Measurements from ENCODE around the gene PRPF6.
"Not testable (repeated sequence)": the region's sequence is repeated elsewhere in the genome, so short reads cannot be mapped to it uniquely, and the experiment has no call there.

PRPF6 gene

DNA sequence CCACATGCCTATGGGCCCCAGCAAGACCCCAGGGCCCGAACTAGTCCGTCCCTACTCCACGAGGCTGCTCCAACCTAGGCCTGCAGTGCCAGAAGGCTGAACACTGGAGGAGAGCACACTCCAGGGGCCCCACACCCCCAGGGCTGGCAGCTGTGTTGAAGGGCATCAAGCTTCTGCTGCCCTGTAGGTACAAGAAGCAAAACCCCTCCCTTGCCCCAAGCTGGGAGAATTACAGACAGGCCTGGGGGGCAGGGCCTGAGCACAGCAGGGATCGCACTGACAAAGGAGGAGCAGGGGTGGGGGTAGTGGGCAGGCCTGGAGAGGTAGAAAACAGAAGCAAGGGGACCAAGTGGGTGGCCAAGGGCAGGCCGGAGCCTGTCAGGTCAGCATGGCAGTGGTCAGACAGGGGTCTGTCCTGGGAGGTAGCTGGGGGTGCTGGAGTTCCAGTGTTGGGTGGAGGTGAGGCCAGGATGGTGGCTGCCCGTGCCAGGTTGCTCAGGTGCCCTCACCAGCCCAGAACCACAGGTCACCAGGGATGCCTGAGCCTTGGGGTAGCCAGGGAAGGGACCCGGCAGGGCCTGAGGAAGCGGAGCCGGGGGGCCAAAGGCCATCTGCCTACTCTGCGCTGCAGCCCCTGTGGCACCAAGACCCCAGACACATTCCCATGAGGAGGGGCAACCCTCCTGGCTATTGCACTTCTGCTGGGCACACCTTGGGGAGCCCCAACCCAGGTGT lies 21.8 kb upstream of the PRPF6 start:
- DNase-seq, result no peak

DNA sequence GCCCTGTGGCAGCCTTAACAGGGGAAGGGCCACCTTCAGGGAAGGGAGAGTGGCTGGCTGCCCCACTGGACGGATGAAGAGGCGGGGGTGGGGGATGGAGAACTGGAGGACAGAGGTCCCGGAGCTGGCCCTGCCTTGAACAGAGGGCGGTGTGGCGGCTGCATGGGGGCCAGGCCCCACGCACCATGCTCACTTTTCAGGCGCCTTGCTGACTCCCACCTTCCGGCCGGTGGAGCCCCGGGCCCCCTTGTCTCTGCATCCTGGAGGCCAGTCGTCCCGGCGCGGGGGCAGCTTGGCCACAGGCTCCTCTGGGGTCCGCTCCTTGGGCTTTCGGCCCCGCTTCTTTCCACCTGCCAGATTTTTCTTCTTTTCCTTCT lies 21.2 kb upstream of the PRPF6 start:
- no peak for DNase-seq

DNA sequence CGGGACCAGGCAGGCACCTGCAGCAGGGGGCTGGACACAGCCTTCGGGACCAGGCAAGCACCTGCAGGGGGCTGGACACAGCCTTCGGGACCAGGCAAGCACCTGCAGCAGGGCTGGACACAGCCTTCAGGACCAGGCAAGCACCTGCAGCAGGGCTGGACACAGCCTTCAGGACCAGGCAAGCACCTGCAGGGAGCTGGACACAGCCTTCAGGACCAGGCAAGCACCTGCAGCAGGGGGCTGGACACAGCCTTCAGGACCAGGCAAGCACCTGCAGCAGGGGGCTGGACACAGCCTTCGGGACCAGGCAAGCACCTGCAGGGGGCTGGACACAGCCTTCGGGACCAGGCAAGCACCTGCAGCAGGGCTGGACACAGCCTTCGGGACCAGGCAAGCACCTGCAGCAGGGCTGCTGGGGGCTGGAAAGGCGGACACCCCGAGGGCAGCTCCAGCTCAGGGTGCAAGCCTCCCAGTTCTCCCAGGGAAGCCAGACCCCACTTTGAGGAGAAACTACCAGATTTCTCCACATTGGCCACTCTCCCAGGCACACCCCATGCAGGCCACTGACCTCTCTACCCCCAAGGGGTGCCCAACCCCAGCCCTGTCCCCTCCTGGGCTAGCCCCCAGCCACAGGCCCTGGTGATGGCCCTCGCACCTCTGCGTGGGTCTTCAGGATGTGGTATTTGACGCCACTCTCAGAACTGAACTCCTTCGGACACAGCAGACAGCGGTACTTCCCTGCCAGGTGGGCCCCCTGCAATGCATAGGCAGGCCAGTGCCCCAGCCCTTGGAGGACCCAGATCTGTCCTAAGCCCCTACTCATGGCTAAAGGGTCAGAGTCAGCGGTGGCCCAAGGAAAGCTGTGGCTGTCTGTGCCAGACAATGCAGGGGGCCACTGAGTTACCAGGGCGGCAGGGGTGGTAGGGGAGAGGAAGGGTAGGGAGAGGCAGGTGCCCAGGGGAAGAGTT lies 20.0 kb upstream of the PRPF6 start:
- not testable (repeated sequence) for DNase-seq

DNA sequence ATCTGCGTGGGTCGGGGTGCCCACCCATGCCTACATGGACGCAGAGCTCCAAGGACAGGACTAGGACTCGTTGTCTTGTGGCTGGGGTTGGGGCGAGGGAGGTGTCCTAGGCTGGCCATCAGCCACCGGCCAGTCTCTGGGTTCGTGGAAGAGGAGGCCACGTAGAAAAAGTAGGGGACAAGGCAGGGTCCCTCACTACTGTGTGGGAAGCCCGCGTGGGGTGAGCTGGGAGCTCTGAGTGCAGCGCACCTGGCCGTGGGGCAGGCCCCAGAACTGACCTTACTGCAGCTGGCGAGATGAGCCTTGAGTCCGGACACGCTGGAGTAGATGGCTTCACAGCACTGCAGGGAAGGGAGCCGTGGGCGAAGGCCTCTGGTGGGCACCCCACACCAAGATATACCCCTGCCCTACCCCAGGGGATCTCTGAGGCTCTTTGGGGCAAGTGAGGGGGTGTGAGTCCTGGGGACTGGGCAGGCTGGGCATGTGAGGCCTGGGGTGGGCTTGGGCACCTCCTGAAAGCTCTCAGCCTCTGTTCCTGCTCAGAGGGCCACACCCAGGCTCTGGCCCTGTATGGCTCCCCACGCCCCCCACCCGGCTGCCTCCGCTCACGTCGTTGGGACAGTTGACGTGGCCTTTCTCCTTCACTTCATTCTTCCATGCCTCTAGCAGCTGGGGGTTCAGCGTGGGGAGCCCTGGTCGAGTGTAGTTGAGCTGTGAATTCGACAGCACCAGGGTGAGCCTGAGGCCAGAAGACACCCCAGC lies 19.1 kb upstream of the PRPF6 start:
- no peak for DNase-seq

DNA sequence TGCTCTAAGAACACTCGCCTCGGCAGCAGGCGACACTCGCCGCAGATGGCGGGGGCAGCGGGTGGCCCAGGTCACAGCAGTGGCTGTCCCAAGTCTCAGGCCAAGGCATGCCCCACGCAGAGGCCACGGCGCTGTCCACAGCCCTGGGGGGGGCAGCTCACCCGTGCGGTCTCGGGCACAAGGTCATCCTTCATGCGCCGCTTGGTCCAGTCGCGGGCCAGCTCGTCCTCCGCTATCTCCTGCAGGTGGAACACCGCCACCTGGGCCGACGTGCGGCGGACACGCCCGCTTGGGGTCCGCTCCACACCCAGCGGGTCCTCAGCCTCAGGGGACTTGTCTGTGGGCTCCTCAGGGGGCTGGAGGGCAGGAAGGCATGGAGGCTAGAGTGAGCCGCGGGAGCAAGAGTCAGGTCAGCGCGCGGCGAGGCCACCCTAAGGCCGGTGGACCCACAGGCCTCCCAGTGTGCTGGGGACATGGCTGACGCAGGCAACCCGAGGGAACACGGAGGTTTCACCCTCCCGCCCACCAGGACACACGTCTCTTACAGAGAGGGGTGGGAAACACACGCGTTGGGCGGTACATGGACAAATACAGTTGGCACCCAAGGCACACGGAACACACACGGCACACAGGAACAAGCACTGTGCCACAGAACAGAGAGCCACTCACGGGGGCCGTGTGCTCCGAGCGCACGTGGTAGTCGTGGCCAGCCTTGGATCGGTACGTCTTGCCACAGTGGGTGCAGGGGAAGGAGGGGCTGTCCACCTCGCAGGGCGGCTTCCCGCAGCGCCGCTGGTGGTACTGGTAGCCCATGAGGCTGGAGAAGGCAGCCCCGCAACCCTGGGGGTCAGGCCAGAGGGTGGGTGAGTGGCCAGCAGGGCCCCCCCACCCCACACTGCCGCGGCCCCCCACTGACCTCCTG lies 18.2 kb upstream of the PRPF6 start:
- no peak for DNase-seq

DNA sequence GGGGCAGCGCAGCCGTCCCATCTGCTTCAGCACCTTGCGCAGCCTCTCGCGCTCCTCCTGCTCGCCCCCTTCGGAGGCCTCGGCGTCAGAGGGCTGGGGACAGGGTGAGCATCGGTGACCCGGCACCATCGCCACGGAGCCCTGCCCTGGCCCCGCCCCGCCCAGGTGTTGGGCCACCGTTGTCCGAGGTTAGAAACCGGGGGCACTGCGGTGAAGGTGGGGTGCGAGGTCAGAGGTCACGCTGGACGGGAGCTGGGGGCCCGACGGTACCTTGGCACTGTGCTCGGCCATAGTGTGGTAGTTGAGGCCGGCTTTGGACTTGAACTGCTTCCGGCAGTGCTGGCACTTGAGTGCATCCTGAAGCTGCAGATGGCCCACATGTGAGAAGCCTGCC lies 17.6 kb upstream of the PRPF6 start:
- no peak for DNase-seq

DNA sequence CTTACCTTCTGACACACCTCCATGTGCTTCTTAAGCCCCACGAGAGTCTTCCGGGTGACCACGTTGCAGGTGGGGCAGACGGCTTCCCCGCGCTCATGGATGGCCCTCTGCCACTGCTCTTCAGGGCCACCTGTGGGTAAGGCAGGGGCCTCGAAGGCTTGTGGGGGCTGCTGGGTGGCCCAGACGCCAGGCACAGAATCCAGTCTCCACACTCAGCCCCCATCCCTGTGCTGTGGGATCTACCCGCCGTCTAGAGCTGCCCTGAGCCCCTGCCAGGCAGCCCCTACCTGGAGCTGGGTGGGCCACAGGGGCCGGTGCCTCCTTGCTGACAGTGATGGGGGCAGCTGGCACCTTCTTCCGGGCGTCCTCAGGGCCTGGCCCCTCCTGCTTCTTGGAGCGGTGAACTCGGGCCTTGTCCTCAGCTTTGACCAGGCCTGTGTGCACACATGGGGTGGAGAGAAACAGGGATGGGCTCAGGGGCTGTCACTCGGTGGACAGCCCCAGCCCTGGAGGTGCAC lies 17.1 kb upstream of the PRPF6 start:
- no peak for DNase-seq

DNA sequence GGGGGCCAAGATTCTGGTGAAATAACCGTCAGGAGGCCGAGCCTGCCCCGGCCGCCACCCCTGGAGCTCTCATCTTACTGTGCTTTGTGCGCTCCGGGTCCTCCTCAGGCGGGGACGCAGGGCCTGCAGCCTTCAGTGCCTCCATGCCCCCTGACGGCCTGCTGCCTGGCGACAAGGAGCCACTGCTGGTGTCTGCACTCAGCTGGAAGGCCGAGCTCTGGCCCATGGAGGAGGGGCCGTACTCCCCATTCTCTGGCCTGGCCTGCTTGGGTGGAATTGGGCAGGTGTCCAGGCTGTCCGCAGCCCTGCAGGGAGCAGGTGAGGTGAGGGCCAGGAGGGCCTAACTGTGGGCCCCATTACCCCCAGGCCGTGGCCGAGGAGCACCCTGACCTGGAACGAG lies 16.5 kb upstream of the PRPF6 start:
- DNase-seq, result no peak

DNA sequence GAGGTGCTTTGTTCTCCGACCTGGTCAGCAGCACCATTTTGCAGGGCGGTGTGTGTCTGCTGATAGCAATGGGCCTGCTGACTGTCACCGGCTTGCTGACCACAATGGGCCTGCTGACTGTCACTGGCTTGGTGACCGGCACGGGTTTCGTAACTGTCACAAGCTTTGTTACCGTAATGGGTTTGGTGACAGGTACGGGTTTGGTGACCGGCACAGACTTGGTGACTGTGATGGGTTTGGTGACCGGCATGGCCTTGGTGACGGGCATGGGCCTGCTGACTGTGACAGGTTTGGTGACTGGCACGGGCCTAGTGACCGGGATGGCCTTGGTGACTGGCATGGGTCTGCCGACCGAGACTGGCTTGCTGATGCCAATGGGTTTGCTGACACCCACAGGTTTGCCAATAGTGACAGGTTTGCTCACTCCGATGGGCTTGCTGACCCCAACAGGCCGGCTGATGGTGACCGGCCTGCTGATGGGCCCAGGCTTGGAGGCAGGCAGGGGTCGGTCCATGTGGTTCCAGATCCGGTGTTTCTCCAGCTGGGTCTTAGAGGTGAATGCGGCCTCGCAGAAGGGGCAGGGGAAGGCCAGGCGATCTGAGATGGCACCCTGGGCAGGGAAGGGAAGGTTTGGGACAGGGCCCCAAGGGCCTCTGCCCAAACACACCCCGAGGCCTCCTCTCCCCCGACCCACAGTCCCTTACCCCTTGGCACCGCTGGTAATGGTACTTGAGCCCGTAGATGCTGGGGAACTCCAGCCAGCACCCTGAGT lies 14.6 kb upstream of the PRPF6 start:
- DNase-seq, result no peak

DNA sequence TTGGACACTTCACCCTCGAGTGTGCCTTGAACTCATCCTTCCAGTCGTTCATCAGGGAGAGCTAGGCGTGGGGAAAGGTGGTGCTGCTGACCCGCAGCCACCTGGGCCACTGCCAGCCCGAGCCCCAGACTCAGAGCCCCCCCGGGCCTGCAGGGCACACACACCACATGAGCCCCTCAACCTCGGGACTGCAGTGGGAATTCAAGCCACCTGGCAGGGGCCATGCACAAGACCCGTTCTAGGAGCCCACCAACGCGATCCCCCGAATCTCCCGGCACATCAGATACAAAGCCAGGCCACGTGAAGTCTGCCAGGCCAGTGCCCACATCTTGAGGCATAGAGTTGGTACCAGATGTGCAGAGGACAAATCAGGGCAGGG lies 14.0 kb upstream of the PRPF6 start:
- DNase-seq, result no peak

DNA sequence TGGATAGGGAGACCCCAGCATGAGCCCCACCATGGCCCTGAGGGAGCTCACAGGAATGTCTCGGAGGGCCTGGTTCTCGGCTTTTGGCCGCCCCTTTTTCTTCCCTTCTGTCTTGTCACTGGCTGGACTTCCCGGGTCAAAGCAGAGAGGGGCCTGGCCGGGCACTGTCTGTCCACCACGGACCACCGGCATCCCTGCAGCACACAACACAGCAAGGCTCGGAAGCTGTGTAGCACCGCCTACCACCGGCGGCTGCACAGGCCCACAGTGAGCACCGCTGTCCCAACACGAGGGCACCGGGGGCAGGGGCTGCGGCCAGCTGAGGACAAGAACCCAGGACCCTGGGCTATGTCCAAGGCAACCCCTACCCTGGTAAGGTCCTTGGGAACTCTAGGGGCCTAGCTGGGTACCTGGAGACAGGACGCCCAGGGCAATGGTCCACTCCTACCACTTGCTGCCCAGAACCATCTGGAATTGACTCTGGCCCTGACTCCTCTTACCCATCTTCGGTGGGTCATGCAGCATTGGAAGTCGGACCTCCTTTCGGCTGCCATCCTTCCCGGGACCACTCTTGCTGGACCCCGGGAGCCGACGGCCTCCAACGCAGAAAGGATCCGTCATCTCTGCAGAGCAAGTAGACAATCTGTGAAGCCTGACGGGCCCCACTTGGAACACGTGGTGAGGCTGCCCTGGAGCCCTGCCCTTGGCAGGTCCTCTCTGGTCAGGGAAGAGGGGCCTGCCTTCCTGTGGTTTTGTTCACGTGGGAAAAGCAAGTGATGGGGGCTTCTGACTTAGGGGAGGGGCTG lies 13.4 kb upstream of the PRPF6 start:
- DNase-seq, result no peak

DNA sequence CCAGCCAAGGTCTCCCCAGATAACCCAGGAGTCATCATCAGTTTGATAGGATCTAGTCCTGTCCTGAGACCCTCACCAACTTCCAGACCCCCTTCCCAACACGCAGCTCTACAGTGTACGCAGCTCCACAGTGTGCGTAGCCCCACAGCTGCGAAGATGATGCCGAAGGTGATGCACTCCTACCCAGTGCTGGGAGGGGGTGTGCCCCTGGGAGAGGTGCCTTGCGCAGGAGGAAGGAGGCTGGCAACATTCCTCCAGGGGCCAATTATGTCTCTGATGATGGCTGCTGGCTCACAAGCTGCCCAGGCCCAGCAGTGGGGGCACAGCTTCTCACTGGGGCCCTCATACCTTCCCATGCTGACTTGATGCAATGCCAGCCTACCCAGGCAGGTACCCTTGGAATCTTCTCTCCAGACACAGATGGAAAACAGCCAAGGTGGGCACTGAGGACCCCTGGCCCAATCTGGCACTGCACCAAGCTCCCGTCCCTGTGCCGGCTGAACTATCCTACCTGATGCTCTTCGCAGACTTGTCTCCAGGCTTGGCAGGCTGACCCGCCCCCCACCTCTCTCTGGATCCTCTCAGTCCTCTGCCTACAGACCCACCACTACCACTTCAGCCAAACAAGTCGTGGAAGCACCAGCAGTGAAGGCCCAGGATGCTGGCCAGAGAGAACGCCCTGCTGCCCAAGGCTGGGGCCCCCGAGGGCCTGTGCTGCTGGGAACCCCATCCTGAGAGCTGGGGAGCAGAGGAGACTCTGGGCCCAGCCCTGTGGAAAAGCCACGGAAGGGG lies 12.6 kb upstream of the PRPF6 start:
- no peak for DNase-seq

DNA sequence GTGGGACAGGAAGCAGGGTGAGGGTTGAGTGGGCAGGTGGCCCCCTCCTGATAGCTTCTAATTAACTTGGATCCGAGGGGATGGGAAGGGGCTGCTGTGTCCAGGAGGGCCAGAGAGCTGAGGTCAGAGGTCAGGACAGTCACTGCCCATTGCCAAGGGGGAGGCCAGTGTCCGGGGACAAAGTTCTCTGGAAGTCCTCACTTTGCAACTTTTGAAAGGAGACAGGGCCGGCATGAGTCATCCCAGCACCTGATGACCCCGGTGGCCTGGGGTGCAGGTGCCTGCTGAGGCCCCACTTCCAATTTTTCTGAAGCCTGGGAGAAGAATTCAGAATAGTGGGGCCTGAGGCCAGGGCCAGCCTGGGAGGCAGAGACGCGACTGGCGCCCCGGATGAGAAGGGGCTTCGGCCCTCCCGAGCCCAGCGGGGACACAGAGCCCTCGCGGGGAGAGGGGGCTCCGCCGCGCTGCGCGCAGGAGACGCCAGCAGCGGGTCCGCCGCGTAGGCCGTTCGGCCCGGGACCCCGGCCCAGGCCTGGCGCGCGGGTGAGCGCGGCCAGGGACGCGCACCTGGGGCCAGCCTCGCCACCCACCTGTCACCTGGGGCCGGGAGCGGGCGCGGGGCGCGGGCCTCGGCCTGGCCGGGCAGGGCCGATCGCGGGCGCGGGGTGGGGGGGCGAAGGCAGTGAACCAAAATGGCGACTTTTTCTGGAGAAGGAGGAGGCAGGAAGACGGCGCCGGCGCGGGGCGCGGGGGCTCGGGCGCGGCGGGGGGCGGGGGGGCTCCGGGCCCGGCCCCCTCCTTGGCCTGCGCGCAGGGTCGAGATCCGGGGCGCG lies 11.8 kb upstream of the PRPF6 start:
- no peak for DNase-seq

DNA sequence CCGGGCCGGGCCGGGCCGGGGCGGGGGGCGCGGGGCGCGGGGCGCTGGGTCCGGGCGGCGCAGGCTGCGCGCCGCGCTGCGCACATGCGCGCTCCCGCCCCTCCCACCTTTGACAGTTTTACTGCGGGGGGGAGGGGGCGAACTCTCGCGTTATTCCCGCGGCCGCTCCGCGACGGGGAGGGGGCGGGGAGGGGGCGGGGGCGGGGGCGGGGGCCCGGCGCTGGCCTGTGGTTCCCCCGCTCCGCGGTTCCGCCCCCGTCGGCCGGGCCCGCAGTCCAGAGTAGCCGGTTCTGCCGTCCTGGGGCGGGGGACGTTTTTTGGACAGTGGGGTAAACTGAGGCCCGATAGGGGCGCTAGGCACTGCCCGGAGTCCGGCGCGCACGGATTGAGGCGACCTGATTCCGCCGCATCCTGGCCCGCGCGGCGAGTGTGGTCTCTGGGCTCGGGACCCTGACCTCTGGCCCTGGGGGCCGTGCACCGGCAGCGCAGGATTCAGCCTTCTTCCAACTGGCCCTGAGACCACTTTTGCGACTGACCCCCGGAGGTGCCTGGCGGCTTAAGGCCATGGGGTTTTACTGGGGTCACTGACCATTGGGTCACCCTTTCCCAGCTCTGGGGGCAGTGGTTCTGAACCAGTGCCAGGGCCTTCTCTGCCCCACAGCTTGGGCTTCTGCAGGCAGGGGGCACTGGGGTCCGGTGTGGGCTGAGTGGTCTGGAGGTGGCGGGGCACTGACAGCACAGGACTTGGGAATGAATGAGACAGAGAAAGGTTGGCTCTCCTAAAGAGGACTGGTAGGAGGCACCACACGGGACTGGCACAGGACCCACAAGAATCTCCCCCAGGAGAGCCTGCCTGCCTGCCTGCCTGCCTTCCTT lies 10.9 kb upstream of the PRPF6 start, which contains the start of gene ZNF512B:
Gene ZNF512B (minus strand): TSS at position 93 of the 876 bp plus-strand sequence. CDS start 1,980 bp downstream, outside the sequence.
- DNase-seq, result peak; percentile 61

DNA sequence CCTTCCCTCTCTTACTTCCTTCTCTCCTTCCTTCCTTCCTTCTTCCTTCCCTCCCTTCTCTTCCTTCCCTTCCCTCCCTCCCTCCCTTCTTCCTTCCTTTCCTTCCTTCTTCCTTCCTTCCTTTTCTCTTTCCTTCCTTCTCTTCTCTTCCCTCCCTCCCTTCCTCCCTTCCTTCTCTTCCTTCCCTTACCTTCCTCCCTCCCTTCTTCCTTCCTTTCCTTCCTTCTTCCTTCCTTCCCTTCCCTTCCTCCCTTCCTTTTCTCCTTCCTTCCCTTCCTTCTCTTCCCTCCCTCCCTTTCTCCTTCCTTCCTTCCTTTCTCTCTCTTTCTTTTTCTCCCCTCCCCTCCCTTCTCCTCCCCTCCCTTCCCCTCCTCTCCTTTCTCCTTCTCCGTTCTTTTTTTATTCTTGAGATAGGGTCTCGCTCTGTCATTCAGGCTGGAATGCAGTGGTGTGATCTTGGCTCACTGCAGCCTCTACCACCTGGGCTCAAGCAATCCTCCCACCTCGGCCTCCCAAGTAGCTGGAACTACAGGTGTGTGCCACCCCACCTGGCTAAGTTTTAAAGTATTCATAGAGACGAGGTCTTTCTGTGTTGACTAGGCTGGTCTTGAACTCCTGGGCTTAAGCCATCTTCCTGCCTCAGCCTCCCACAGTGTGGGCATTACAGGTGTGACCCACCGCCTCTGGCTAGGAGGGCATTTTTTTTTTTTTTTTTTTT lies 10.1 kb upstream of the PRPF6 start:
- DNase-seq, result no peak

DNA sequence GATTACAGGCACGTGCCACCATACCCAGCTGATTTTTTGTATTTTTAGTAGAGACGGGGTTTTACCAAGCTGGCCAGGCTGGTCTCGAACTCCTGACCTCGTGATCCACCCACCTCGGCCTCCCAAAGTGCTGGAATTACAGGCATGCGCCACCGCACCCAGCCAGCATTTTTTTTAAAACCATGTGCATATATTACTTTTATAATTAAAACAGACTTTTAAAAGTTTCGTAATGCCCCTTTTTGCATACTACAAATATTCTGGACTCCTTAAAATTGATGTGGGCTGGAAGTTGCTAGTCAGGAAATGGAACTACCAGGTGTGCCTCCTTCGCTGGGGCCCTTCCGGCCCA lies 9.0 kb upstream of the PRPF6 start:
- DNase-seq, result not testable (repeated sequence)

All from right kidney (tissue), 1 donor.